Upper lobe of left lung (tissue), 6 donors: ENCODE data around the gene BARX1. TPM values are rescaled to one million over a fixed set of nuclear protein-coding genes. Genes with fewer than 3 reads are reported as not detected.
"Not testable (repeated sequence)": the region's sequence is repeated elsewhere in the genome, so short reads cannot be mapped to it uniquely, and the experiment has no call there.

Experiments used
- ATAC-seq, 2 donors: fragments of 200-7000 bp; cut with Tn5 transposase; one replicate each; pipeline ENCODE4 v1.9.1; 2022; ENCODE audit warnings: mild to moderate bottlenecking in 2 of 2, moderate library complexity in 2 of 2; ENCODE audit not compliant: low FRiP score in 2 of 2
- DNase-seq, 2 donors: peaks; one replicate each; pipeline ENCODE4 v3.0.0-alpha.2; 2019 to 2020
- H3K27ac ChIP-seq, 4 donors: fragments of 200-600 bp; sonication (generic); one replicate each; pipeline ENCODE4 v1.5.1; 2016 to 2019
- H3K27me3 ChIP-seq, 4 donors: fragments of 200-600 bp; sonication (generic); one replicate each; pipeline ENCODE4 v1.5.1; 2017 to 2019
- H3K36me3 ChIP-seq, 4 donors: fragments of 200-600 bp; sonication (generic); one replicate each; pipeline ENCODE4 v1.5.1; 2016 to 2019
- H3K4me1 ChIP-seq, 4 donors: fragments of 200-600 bp; sonication (generic); one replicate each; pipeline ENCODE4 v1.5.1; 2018 to 2019
- H3K4me3 ChIP-seq, 4 donors: fragments of 200-600 bp; sonication (generic); one replicate each; pipeline ENCODE4 v1.5.1; 2017 to 2019; ENCODE audit warnings: mild to moderate bottlenecking in 2 of 4, moderate library complexity in 1 of 4
- H3K9me3 ChIP-seq, 4 donors: fragments of 200-600 bp; sonication (generic); one replicate each; pipeline ENCODE4 v1.5.1; 2018 to 2019
- EP300 ChIP-seq, 4 donors: sonication (generic); formaldehyde crosslinking; IDR thresholded peaks; one replicate each; pipeline ENCODE4 v1.5.1; 2017; ENCODE audit warnings: antibody characterized with exemption in 4 of 4, control low read depth in 2 of 4
- POLR2A ChIP-seq, 4 donors: fragments of 450-650 bp; IDR thresholded peaks; one replicate each; pipeline ENCODE4 v1.5.1; 2016 to 2017; ENCODE audit warnings: antibody characterized with exemption in 4 of 4, mild to moderate bottlenecking in 2 of 4
- POLR2AphosphoS5 ChIP-seq, 2 donors: sonication (generic); formaldehyde crosslinking; IDR thresholded peaks; one replicate each; pipeline ENCODE4 v1.5.1; 2017; ENCODE audit warnings: antibody characterized with exemption in 2 of 2
- WGBS, 2 donors: methylation state at CpG; one replicate each; pipeline ENCODE4 v1.1.5; 2017 to 2018; 5-methylcytosine and 5-hydroxymethylcytosine counted together
- total RNA-seq, 6 donors: library from RNA; depleted of rRNA in 4 of 6; stranded (reverse); fragments of >200 nt in 4 of 6; gene quantifications; one replicate each; pipeline versions ENCODE4 v1.1.0 to v1.2.1, GENCODE V29; 2016 to 2021
- TF ChIP-seq, protein P1 (sequence below), 6 experiments: fragments of 450-650 bp in 4 of 6; fragments of 200-600 bp in 2 of 6; sonication (generic) in 2 of 6; IDR thresholded peaks; one replicate each; pipeline ENCODE4 v1.5.1; 2016 to 2019; ENCODE audit warnings: antibody characterized with exemption in 6 of 6
- donor health status: DM: no; HTN: no; CAD: no; lungs with moderate emphysema.
- donor health status: DM: no; HTN: yes; CAD: no; lungs with severe emphysema.

BARX1 gene
- total RNA-seq, 6 donors from 2014 or later, result not detected

- Histone ChIP-seq H3K4me3 (peak overlapping the region in 3 of 4 donors; percentile 15 to 41 (median 39)), H3K4me1 (peaks cover 9 to 24% (median 14%) of the 10 kb centered on the region in 4 donors), H3K9me3 (no peaks in the 10 kb centered on the region), H3K27me3 (peaks cover 2 to 55% (median 31%) of the 10 kb centered on the region in 4 donors), H3K27ac (no peak overlapping the region), H3K36me3 (no peaks in the 10 kb centered on the region)
- ATAC-seq (peak in 1 of 2 donors; percentile 53), DNase-seq (peak in 1 of 2 donors; percentile 87)
- TF ChIP-seq EP300 (IDR thresholded peaks at IDR 0.05) (no peak), POLR2A (IDR thresholded peaks at IDR 0.05) (no peak), POLR2AphosphoS5 (IDR thresholded peaks at IDR 0.05) (no peak)
- TF ChIP-seq, protein P1, sequence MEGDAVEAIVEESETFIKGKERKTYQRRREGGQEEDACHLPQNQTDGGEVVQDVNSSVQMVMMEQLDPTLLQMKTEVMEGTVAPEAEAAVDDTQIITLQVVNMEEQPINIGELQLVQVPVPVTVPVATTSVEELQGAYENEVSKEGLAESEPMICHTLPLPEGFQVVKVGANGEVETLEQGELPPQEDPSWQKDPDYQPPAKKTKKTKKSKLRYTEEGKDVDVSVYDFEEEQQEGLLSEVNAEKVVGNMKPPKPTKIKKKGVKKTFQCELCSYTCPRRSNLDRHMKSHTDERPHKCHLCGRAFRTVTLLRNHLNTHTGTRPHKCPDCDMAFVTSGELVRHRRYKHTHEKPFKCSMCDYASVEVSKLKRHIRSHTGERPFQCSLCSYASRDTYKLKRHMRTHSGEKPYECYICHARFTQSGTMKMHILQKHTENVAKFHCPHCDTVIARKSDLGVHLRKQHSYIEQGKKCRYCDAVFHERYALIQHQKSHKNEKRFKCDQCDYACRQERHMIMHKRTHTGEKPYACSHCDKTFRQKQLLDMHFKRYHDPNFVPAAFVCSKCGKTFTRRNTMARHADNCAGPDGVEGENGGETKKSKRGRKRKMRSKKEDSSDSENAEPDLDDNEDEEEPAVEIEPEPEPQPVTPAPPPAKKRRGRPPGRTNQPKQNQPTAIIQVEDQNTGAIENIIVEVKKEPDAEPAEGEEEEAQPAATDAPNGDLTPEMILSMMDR (IDR thresholded peaks at IDR 0.05), result no peak
- 2% methylated on average over 44 to 50 of the region's 50 CpGs for WGBS, 2 donors
Observed at GRCh38 chr9:93945400-93946337, 9.5 kb downstream of the BARX1 start.

DNA sequence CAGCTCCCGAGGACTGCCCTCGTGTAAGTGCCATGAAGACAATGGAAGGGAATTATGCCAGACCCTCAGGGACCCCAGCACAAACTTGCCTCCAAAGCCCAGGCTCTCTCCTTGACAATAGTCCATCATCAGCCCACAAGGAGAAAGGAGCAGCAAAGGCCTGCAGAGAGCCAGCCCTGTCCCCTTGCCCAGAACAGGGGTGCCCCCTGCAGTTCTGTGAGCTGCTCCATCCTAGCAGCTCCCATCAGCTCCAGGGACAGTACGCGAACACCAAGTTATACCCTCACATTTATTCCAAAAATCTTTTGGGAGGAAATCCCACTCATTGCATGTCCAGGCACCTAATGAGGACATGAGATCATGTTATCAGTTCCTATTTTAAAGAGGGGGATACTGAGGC lies 11.1 kb downstream of the BARX1 start:
- Histone ChIP-seq H3K4me1 (peaks cover 5 to 20% (median 10%) of the 10 kb centered on the region in 4 donors), H3K36me3 (no peaks in the 10 kb centered on the region), H3K27me3 (peaks cover 0 to 44% (median 24%) of the 10 kb centered on the region in 4 donors), H3K4me3 (no peak overlapping the region), H3K9me3 (no peaks in the 10 kb centered on the region), H3K27ac (no peak overlapping the region)
- DNase-seq (no peak), ATAC-seq (no peak)
- no peak for TF ChIP-seq POLR2AphosphoS5 (IDR thresholded peaks at IDR 0.05)
- TF ChIP-seq POLR2A (IDR thresholded peaks at IDR 0.05), result no peak
- TF ChIP-seq EP300 (IDR thresholded peaks at IDR 0.05), result no peak
- TF ChIP-seq, protein P1 (IDR thresholded peaks at IDR 0.05), result no peak
- WGBS, 2 donors, result 60 to 64% methylated on average over 1 to 4 of the region's 4 CpGs

DNA sequence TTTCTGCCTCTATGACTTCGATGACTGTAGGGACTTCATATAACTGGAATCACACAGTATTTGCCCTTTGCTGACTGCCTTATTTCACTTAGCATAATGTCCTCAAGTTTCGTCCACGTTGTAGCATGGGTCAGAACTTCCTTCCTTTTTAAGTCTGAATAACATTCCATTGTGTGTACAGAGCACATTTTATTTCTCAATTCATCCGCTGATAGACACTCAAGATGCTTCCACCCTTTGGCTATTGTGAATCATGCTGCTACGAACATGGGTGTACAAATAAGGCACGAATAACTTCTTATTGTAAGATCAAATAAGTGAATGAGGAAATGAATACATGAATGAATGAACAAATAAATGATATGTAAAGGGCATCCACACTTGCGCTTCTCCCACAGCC lies 13.0 kb downstream of the BARX1 start:
- WGBS, 2 donors, result 55 to 58% methylated on average over 7 of the region's 7 CpGs
- Histone ChIP-seq H3K27ac (no peak overlapping the region), H3K4me1 (peaks cover 5 to 12% (median 10%) of the 10 kb centered on the region in 4 donors), H3K9me3 (no peaks in the 10 kb centered on the region), H3K27me3 (peaks cover 0 to 25% (median 15%) of the 10 kb centered on the region in 4 donors), H3K4me3 (no peak overlapping the region), H3K36me3 (no peaks in the 10 kb centered on the region)
- no peak for TF ChIP-seq POLR2A (IDR thresholded peaks at IDR 0.05)
- TF ChIP-seq EP300 (IDR thresholded peaks at IDR 0.05), result no peak
- ATAC-seq (no peak), DNase-seq (no peak)

GRCh38 chr9:93941493-93941892 lies 13.7 kb downstream of the BARX1 start:
- Histone ChIP-seq H3K4me1 (peaks cover 5 to 12% (median 10%) of the 10 kb centered on the region in 4 donors), H3K27ac (no peak overlapping the region), H3K36me3 (no peaks in the 10 kb centered on the region), H3K27me3 (peaks cover 0 to 21% (median 13%) of the 10 kb centered on the region in 4 donors), H3K4me3 (no peak overlapping the region), H3K9me3 (no peaks in the 10 kb centered on the region)
- ATAC-seq (no peak), DNase-seq (no peak)
- 60 to 67% methylated on average over 2 of the region's 2 CpGs for WGBS, 2 donors
- TF ChIP-seq, protein P1 (IDR thresholded peaks at IDR 0.05), result no peak
- TF ChIP-seq POLR2A (IDR thresholded peaks at IDR 0.05) (no peak), POLR2AphosphoS5 (IDR thresholded peaks at IDR 0.05) (no peak), EP300 (IDR thresholded peaks at IDR 0.05) (no peak)

DNA sequence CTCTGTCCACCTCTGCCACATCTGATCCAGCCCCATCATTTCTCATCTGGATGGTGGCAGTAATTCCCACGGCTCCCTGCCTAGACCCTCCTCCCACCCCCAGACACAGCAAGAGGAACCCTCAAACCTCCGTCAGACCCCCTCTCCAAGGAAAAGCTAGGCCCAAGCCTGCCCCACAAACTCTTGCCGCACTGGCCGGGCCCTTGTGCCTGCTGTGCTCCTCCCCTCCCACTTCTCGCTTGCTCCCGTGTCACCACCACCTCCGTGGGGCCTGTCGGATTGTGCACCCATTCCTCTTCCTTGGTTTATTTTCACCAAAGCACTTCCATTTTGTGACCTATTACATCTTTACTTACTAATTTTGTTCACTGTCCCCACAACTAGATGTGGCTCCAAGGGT lies 14.2 kb downstream of the BARX1 start:
- ATAC-seq, result no peak
- Histone ChIP-seq H3K9me3 (no peaks in the 10 kb centered on the region), H3K4me3 (no peak overlapping the region), H3K27me3 (peaks cover 0 to 15% (median 10%) of the 10 kb centered on the region in 4 donors), H3K36me3 (no peaks in the 10 kb centered on the region), H3K4me1 (peaks cover 3 to 7% (median 6%) of the 10 kb centered on the region in 4 donors), H3K27ac (no peak overlapping the region)
- peak in 1 of 2 donors; percentile 55 for DNase-seq
- TF ChIP-seq EP300 (IDR thresholded peaks at IDR 0.05), result no peak
- TF ChIP-seq, protein P1 (IDR thresholded peaks at IDR 0.05), result no peak
- no peak for TF ChIP-seq POLR2AphosphoS5 (IDR thresholded peaks at IDR 0.05)
- no peak for TF ChIP-seq POLR2A (IDR thresholded peaks at IDR 0.05)
- 83 to 86% methylated on average over 8 of the region's 8 CpGs for WGBS, 2 donors

DNA sequence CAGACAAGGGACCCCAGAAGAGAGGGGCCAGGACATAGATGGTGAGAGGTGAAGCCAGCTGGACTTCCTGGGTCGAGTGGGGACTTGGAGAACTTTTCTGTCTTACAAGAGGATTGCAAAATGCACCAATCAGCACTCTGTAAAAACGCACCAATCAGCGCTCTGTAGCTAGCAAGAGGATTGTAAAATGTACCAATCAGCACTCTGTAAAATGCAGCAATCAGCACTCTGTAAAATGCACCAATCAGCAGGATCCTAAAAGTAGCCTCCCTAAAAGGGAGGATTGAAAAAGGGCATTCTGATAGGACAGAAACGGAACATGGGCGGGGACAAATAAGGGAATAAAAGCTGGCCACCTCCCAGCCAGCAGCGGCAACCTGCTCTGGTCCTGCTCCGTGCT lies 15.6 kb downstream of the BARX1 start:
- DNase-seq, H3K4me1 ChIP-seq, H3K4me3 ChIP-seq, H3K27me3 ChIP-seq, ATAC-seq, H3K36me3 ChIP-seq, H3K9me3 ChIP-seq, H3K27ac ChIP-seq: not testable (repeated sequence)
- 82% methylated on average over 7 of the region's 7 CpGs for WGBS, 2 donors
